ENCODE results near the gene RNF112.
A peak's percentile ranks its signal among the peaks of the same experiment; 100 is the strongest.

RNF112 gene

DNA sequence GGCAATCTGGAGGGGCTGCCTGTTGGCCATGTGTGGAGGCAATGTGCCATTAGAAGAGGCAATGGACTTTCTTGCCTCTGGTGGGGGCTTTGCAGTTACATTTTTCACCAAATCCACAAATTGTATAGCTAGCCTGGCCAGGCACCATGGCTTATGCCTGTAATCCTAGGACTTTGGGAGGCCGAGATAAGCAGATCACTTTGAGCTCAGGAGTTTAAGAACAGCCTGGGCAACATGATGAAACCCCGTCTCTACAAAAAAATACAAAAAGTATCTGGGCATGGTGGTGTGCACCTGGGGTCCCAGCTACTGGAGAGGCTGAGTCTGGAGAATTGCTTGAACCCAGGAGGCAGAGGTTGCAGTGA is 2.7 kb upstream of the RNF112 start:
- no peak for TF ChIP-seq CTCF (IDR thresholded peaks at IDR 0.05; ENCODE audit: insufficient read depth, low read depth, low read length, missing control alignments)
- DNase-seq (ENCODE audit: low read depth): no peak
- H3K4me3 ChIP-seq (ENCODE audit: low read length): no peak overlapping the region

DNA sequence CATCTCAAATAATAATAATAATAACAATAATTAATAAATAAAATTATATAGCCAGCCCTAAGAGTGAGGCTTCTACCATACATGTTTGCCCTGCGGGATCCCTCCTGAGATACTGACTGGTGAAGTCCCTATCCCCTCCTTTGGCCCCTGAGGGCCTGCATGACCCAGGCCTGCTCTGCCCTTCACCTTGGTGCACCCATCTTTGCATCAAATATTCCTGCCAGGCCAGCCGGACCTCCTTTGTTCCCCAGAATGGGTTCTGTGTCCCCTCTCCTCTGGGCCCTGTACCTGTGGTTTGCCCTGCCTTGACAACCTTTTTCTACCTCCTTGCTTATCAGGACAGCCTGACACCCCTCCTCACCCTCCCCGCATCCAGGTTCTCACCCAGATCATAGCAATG is 2.0 kb upstream of the RNF112 start:
- no peak for TF ChIP-seq CTCF (IDR thresholded peaks at IDR 0.05; ENCODE audit: insufficient read depth, low read depth, low read length, missing control alignments)
- no peak for DNase-seq (ENCODE audit: low read depth)
- no peak overlapping the region for H3K4me3 ChIP-seq (ENCODE audit: low read length)

DNA sequence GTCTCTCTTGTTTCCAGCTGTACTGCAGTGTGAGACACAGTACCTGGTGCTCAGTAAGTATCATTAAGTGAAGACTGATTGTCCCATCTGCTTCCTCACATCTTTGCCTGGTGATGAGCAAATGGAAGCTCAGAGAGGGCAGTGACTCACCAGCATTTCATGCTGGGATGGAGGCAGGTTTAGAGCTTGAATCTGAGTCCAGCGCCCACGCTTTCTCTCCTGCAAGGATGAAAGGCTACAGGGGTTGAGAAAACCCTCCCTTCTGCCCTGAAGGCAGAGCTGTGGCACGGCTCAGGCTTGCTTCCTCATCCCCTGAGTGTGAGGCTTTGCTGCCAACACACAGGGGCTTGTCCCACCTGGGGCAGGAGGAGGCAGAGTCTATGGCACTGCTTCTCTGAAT is 1.5 kb upstream of the RNF112 start:
- TF ChIP-seq CTCF (IDR thresholded peaks at IDR 0.05; ENCODE audit: insufficient read depth, low read depth, low read length, missing control alignments): no peak
- no peak overlapping the region for H3K4me3 ChIP-seq (ENCODE audit: low read length)
- DNase-seq (ENCODE audit: low read depth): peak; percentile 96

DNA sequence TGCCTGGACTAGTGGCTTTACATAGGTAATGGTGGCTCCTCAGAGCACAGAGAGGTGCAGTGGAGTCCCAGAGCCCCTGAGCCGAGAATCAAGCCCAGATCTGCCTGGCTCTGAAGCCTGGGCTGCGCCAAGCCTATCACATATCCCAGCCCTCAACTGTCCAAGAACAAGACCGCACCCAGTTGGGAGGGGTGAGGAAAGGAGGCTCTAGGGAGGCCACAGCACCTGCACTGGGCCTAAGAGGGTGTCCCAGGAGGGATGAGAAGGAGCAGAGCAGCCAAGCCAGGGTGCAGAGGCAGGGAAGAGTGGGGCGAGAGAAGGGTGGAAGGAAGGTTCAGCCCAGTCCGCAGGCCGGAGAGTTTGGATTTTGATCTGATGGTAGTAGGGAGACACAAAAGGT is 941 bp upstream of the RNF112 start:
- TF ChIP-seq CTCF (IDR thresholded peaks at IDR 0.05; ENCODE audit: insufficient read depth, low read depth, low read length, missing control alignments): no peak
- no peak for DNase-seq (ENCODE audit: low read depth)
- H3K4me3 ChIP-seq (ENCODE audit: low read length): no peak overlapping the region

- no peak for DNase-seq (ENCODE audit: low read depth)
- no peak overlapping the region for H3K4me3 ChIP-seq (ENCODE audit: low read length)
These were observed 599 bp downstream of the RNF112 start for GRCh38 chr17:19411631-19412030.

GRCh38 chr17:19412510-19412909 is 1.5 kb downstream of the RNF112 start:
- no peak for TF ChIP-seq CTCF (IDR thresholded peaks at IDR 0.05; ENCODE audit: insufficient read depth, low read depth, low read length, missing control alignments)
- DNase-seq (ENCODE audit: low read depth): no peak
- H3K4me3 ChIP-seq (ENCODE audit: low read length): no peak overlapping the region

More at GRCh38 chr17:19411631-19412030, 599 bp downstream of the RNF112 start:
- TF ChIP-seq CTCF (IDR thresholded peaks at IDR 0.05; ENCODE audit: insufficient read depth, low read depth, low read length, missing control alignments): no peak

DNA sequence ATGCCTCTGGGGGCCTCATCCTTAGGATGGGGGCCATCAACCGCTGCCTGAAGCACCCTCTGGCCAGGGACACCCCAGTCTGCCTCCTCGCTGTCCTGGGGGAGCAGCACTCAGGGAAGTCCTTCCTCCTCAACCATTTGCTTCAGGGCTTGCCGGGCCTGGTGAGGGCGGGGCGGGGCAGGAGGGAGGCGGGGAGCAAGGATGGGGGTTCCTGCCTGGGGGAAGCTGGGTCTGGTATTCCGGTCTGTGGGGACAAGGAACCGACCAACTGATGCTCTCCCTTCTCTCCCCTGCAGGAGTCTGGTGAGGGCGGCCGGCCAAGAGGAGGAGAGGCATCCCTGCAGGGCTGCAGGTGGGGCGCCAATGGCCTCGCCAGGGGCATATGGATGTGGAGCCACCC is 2.0 kb downstream of the RNF112 start:
- DNase-seq (ENCODE audit: low read depth): no peak
- TF ChIP-seq CTCF (IDR thresholded peaks at IDR 0.05; ENCODE audit: insufficient read depth, low read depth, low read length, missing control alignments): no peak
- no peak overlapping the region for H3K4me3 ChIP-seq (ENCODE audit: low read length)
